Progenitor cell of endocrine pancreas (in vitro differentiated cells): ENCODE results near the gene SLC25A22. TPM values are rescaled to one million over a fixed set of nuclear protein-coding genes. Genes with fewer than 3 reads are reported as not detected.

Experiments used
- DNase-seq: peaks from one replicate; pipeline ENCODE4 v3.0.0; 2021; ENCODE audit warnings: low spot score; ENCODE audit not compliant: unreplicated experiment
- H3K27ac Mint-ChIP-seq: 2 replicates; pipeline ENCODE4 v1.8.0; 2021; ENCODE audit warnings: mild to moderate bottlenecking, moderate library complexity, mixed read lengths
- H3K27me3 Mint-ChIP-seq: 2 replicates; pipeline ENCODE4 v1.8.0; 2021; ENCODE audit warnings: mixed read lengths
- H3K36me3 Mint-ChIP-seq: 2 replicates; pipeline ENCODE4 v1.8.0; 2022; ENCODE audit warnings: mixed read lengths; ENCODE audit not compliant: insufficient read depth
- H3K4me1 Mint-ChIP-seq: 2 replicates; pipeline ENCODE4 v1.8.0; 2021; ENCODE audit warnings: low read depth, mixed read lengths
- H3K4me3 Mint-ChIP-seq: 2 replicates; pipeline ENCODE4 v1.8.0; 2021; ENCODE audit warnings: low read depth, mild to moderate bottlenecking, moderate library complexity, mixed read lengths
- H3K9me3 Mint-ChIP-seq: 2 replicates; pipeline ENCODE4 v1.8.0; 2021; ENCODE audit warnings: low read depth, mixed read lengths
- long read RNA-seq: library from polyadenylated mRNA; unstranded; transcript quantifications from one replicate; pipeline ENCODE4 v2.0.0, GENCODE V29; 2020
- total RNA-seq: library from RNA; stranded (reverse); gene quantifications from 2 replicates; pipeline ENCODE4 v1.2.1, GENCODE V29; 2021
- TF ChIP-seq, protein P1 (sequence below): fragments of 200-600 bp; sonication (generic); IDR thresholded peaks from one replicate; pipeline ENCODE4 v1.5.0; 2021; ENCODE audit warnings: antibody characterized with exemption, mild to moderate bottlenecking; ENCODE audit not compliant: unreplicated experiment

The SLC25A22 gene
- total RNA-seq: 40.5 and 48.9 TPM in 2 replicates
- long read RNA-seq, partial matches to known transcripts: 0 of 2 reads
- long read RNA-seq, other reads (novel, unspliced or antisense): 2 of 2 reads

DNA sequence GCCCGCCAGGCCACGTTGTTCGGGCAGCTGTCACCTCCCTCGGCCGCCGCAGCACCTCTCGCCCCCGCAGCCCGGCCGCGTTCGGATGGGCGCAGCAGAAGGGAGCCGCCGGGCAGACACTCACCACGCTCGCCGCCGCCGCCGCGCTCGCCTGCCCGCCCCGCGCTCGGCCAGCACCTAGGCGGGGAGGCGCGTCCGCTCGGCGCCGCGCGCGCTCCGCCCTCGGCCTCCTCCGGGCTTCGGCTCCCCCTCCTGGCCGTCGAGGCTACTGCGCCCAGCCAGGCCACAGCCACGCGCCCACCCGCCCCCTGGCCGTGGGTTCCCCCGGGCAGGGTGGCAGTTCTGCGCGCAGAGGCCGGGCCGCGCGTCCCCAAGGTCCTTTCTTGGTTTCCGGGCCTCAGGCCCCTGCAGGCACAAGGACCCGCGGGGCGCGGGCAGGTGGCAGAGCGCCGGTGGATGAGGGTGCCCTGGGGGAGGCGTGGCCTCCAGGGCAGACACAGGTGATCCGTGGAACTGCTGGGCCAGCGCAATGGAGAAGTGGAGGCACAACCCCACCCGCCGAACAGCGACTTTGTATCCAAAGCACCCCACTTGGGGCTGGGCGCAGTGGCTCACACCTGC is at the start of gene SLC25A22:
SLC25A22 (minus strand) TSS at position 189 of the 621 bp plus-strand sequence. CDS start 3,275 bp downstream, outside the sequence.
- Mint-ChIP-seq H3K4me3 (peak within 1 kb of the TSS; percentile 82), H3K9me3 (no peaks in the 10 kb centered on the region), H3K36me3 (no peaks in the 10 kb centered on the region), H3K27ac (peak within 1 kb of the TSS; percentile 92), H3K4me1 (peaks cover 7% of the 10 kb centered on the region), H3K27me3 (no peaks in the 10 kb centered on the region)
- DNase-seq: peak; percentile 86
- TF ChIP-seq, protein P1, sequence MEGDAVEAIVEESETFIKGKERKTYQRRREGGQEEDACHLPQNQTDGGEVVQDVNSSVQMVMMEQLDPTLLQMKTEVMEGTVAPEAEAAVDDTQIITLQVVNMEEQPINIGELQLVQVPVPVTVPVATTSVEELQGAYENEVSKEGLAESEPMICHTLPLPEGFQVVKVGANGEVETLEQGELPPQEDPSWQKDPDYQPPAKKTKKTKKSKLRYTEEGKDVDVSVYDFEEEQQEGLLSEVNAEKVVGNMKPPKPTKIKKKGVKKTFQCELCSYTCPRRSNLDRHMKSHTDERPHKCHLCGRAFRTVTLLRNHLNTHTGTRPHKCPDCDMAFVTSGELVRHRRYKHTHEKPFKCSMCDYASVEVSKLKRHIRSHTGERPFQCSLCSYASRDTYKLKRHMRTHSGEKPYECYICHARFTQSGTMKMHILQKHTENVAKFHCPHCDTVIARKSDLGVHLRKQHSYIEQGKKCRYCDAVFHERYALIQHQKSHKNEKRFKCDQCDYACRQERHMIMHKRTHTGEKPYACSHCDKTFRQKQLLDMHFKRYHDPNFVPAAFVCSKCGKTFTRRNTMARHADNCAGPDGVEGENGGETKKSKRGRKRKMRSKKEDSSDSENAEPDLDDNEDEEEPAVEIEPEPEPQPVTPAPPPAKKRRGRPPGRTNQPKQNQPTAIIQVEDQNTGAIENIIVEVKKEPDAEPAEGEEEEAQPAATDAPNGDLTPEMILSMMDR: peak; percentile 83

DNA sequence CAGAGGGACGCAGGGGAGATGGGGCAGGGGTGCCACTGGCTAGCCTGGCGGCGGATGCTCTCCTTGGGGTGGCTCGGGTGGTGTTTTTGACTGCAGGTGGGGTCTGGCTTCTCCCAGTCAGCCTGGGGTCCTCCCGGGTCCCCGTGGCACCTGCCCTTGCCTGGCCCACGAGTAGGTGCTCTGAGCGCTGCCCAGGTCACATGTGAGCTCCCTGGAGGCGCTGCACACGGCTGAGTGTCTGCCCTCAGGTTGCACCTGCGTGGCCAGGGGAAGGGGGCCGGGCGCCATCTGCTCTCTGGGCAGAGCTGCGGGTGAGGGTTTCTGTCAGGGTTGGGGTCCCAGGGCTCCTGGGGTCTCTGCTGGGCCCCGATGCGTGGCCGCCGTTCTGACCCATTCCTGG is 49.8 kb upstream of the SLC25A22 start:
- no peaks in the 10 kb centered on the region for H3K9me3 Mint-ChIP-seq
- peaks cover 10% of the 10 kb centered on the region for H3K4me1 Mint-ChIP-seq
- TF ChIP-seq, protein P1: no peak
- H3K4me3 Mint-ChIP-seq: no peak overlapping the region
- no peaks in the 10 kb centered on the region for H3K36me3 Mint-ChIP-seq
- H3K27ac Mint-ChIP-seq: no peak overlapping the region
- no peak for DNase-seq
- H3K27me3 Mint-ChIP-seq: peaks cover 11% of the 10 kb centered on the region

DNA sequence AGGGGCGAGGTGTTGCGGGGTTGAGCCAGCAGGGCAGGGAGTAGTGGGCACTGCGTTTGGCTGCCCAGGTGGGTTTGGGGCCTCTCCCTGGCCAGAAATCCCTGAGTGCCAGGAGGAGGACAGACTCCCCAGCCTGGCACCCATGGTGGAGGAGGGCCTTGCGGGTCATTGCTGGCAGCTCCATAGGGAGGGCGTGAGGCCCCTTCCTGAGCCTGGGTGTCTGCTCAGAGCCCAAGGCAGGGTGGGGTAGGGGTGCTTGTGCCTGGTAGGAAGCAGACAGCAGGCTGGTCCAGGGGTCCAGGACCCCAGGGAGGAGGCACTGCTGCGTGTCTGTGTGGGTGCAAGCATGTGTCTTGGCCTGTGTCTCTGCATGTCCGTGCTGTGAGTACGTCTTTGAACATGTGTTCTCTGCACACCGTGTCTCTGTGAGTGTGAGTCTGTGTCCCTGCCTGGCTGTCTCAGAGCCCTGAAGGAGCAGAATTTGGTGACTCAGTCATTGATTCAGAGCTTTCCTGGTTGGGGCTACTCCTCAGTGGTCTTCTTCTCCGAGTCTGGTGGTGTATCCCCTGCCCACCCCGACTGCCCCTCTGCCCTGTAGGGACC is 48.5 kb upstream of the SLC25A22 start:
- DNase-seq: no peak
- no peak overlapping the region for H3K27ac Mint-ChIP-seq
- no peak overlapping the region for H3K4me3 Mint-ChIP-seq
- no peaks in the 10 kb centered on the region for H3K9me3 Mint-ChIP-seq
- TF ChIP-seq, protein P1: no peak
- H3K27me3 Mint-ChIP-seq: peaks cover 8% of the 10 kb centered on the region
- peaks cover 10% of the 10 kb centered on the region for H3K4me1 Mint-ChIP-seq
- H3K36me3 Mint-ChIP-seq: no peaks in the 10 kb centered on the region

DNA sequence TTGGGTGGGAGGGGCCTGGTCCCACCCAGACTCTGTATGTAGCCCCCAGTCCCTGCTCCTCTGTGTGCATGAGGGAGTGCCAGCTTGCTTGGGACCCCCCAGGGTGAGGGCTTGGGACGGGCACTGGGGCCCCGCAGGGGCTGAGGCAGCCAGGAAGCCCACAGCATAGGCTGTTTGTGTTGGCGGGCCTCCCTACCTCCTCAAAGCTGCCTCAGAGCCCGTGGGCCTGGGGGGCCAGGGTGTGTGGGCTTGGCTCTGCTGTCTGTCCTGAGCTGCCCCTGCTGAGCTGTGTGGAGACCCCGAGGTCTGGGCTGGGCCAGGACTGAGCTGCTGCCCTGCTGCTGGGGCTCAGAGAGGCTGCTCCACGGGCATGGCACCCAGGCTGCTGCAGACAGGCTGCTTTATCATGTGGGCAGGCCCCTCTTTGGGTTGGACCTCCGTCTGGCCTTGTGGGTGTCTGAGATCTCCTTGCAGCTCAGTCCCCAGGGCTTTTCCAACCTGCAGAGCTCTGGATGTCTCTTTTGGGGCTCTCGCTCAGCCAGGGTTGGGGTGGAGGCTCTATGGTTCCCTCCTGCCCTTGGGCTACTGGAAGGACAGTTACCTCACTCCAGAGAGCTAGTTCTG is 47.9 kb upstream of the SLC25A22 start:
- Mint-ChIP-seq H3K4me1 (peaks cover 14% of the 10 kb centered on the region), H3K4me3 (no peak overlapping the region), H3K27me3 (peaks cover 5% of the 10 kb centered on the region), H3K9me3 (no peaks in the 10 kb centered on the region), H3K27ac (no peak overlapping the region), H3K36me3 (no peaks in the 10 kb centered on the region)
- no peak for DNase-seq
- TF ChIP-seq, protein P1: no peak
